HCT116 (cell line): ENCODE data around the gene KLHDC7A. TPM values are rescaled to one million over a fixed set of nuclear protein-coding genes. Genes with fewer than 3 reads are reported as not detected.

ENCODE experiments used
- ATAC-seq: fragments of 200-7000 bp; cut with Tn5 transposase; 2 replicates; pipeline ENCODE4 v1.9.1; 2020; ENCODE audit warnings: mild to moderate bottlenecking, moderate library complexity
- BruUV-seq: library from RNA; stranded (reverse); fragments of 400-500 nt; replicated peaks from 2 replicates; lab custom pipeline; 2021; lab: Mats Ljungman, UMichigan
- CTCF ChIA-PET: fragments of 300-600 bp; sonication (Branson Sonifier 250); formaldehyde crosslinking; loops from one replicate; lab custom pipeline; 2021; ENCODE audit warnings: antibody characterized with exemption; lab: Charles Lee
- POLR2A ChIA-PET: fragments of 300-600, 350-600 bp; sonication (Branson Sonifier 250); formaldehyde crosslinking; loops from one replicate; lab custom pipeline; 2021; ENCODE audit warnings: antibody characterized with exemption; lab: Charles Lee
- RAD21 ChIA-PET, 2 experiments: fragments of 300-600 bp; sonication (Branson Sonifier 250); formaldehyde crosslinking; loops; one replicate each; lab custom pipeline; 2023; ENCODE audit warnings: low total read pairs in 2 of 2; ENCODE audit not compliant: uncharacterized antibody in 2 of 2, unreplicated experiment in 2 of 2, low non-redundant PET in 1 of 2; lab: Charles Lee
- DNase-seq: peaks from one replicate; pipeline ENCODE4 v3.0.0-alpha.2; 2010; ENCODE audit warnings: low read depth, low spot score
- H2AFZ ChIP-seq: fragments of 200-600 bp; shearing (Covaris generic), sonication (generic); 2 replicates; pipeline ENCODE4 v1.6.1; 2017; ENCODE audit warnings: low read depth, mixed run types, mixed read lengths, antibody characterized with exemption, low read length; ENCODE audit not compliant: poor library complexity, severe bottlenecking
- H3K27ac ChIP-seq: 2 replicates; pipeline ENCODE4 v1.5.1; 2012; ENCODE audit warnings: low read depth, low read length
- H3K27me3 ChIP-seq: fragments of 200-600 bp; sonication (generic); 2 replicates; pipeline ENCODE4 v1.6.1; 2016; ENCODE audit warnings: mixed run types, low read length, mixed read lengths; ENCODE audit not compliant: insufficient read depth
- H3K36me3 ChIP-seq, 2 experiments: fragments of 200-500 bp in 1 of 2; fragments of 200-600 bp in 1 of 2; sonication (Bioruptor generic) in 1 of 2; sonication (generic) in 1 of 2; 2 replicates each; pipeline versions ENCODE4 v1.5.1 to v1.6.1; 2014 to 2016; ENCODE audit warnings: low read length in 2 of 2, inconsistent platforms in 1 of 2, mixed read lengths in 1 of 2, mixed run types in 1 of 2; ENCODE audit not compliant: insufficient read depth in 2 of 2, control insufficient read depth in 1 of 2
- H3K4me1 ChIP-seq, 2 experiments: fragments of 200-600 bp in 1 of 2; sonication (generic) in 1 of 2; 2 replicates each; pipeline versions ENCODE4 v1.5.1 to v1.6.1; 2012 to 2017; ENCODE audit warnings: low read length in 2 of 2, inconsistent platforms in 1 of 2, mild to moderate bottlenecking in 1 of 2, mixed read lengths in 1 of 2, mixed run types in 1 of 2, moderate library complexity in 1 of 2; ENCODE audit not compliant: insufficient read depth in 2 of 2, control insufficient read depth in 1 of 2
- H3K4me2 ChIP-seq: fragments of 200-600 bp; sonication (generic); 2 replicates; pipeline ENCODE4 v1.6.1; 2017; ENCODE audit warnings: mixed run types, low read length, mixed read lengths
- H3K4me3 ChIP-seq, 2 experiments: fragments of 200-600 bp in 1 of 2; sonication (generic) in 1 of 2; replicated peaks in 1 of 2; 2 replicates each; pipeline ENCODE4 v1.5.1; 2011 to 2016; ENCODE audit warnings: low read length in 2 of 2, control low read depth in 1 of 2, low read depth in 1 of 2, mild to moderate bottlenecking in 1 of 2, mixed read lengths in 1 of 2, mixed run types in 1 of 2
- H3K79me2 ChIP-seq: fragments of 200-600 bp; sonication (generic); 2 replicates; pipeline ENCODE4 v1.6.1; 2017; ENCODE audit warnings: mild to moderate bottlenecking, mixed run types, low read length, moderate library complexity, mixed read lengths; ENCODE audit not compliant: insufficient read depth
- H3K9ac ChIP-seq: fragments of 200-600 bp; sonication (generic); 2 replicates; pipeline ENCODE4 v1.6.1; 2016; ENCODE audit warnings: low read length, mixed read lengths
- H3K9me2 ChIP-seq: fragments of 200-600 bp; sonication (generic), shearing (Covaris generic); 2 replicates; pipeline ENCODE4 v1.6.1; 2017; ENCODE audit warnings: mixed run types, mild to moderate bottlenecking, moderate library complexity; ENCODE audit not compliant: insufficient read depth
- H3K9me3 ChIP-seq, 2 experiments: fragments of 200-500 bp in 1 of 2; fragments of 200-600 bp in 1 of 2; sonication (Bioruptor generic) in 1 of 2; sonication (generic) in 1 of 2; 2 replicates each; pipeline ENCODE4 v1.6.1; 2014 to 2017; ENCODE audit warnings: low read length in 2 of 2, mixed read lengths in 2 of 2, inconsistent platforms in 1 of 2, low read depth in 1 of 2, mild to moderate bottlenecking in 1 of 2, mixed run types in 1 of 2, moderate library complexity in 1 of 2; ENCODE audit not compliant: control insufficient read depth in 1 of 2, insufficient read depth in 1 of 2
- H4K20me1 ChIP-seq: fragments of 200-600 bp; sonication (generic), shearing (Covaris generic); 2 replicates; pipeline ENCODE4 v1.6.1; 2017; ENCODE audit warnings: mixed run types, mild to moderate bottlenecking, moderate library complexity; ENCODE audit not compliant: insufficient read depth
- CBX3 ChIP-seq: IDR thresholded peaks from 2 replicates; pipeline ENCODE4 v1.6.1; 2012; ENCODE audit warnings: low read depth
- CEBPB ChIP-seq: IDR thresholded peaks from 2 replicates; pipeline ENCODE4 v1.6.1; 2012; ENCODE audit warnings: low read depth
- EGR1 ChIP-seq: IDR thresholded peaks from 2 replicates; pipeline ENCODE4 v1.6.1; 2012; ENCODE audit warnings: low read depth
- ELF1 ChIP-seq: IDR thresholded peaks from 2 replicates; pipeline ENCODE4 v1.6.1; 2012; ENCODE audit warnings: low read depth, borderline replicate concordance
- EZH2 ChIP-seq: fragments of 200-600 bp; sonication (generic); IDR thresholded peaks from 2 replicates; pipeline ENCODE4 v1.6.1; 2017; ENCODE audit warnings: antibody characterized with exemption, mixed run types
- EZH2phosphoT487 ChIP-seq: fragments of 200-600 bp; IDR thresholded peaks from 2 replicates; pipeline ENCODE4 v1.6.1; 2018; ENCODE audit warnings: antibody characterized with exemption, borderline replicate concordance
- FOSL1 ChIP-seq: IDR thresholded peaks from 2 replicates; pipeline ENCODE4 v1.6.1; 2012; ENCODE audit warnings: low read depth
- JUND ChIP-seq: IDR thresholded peaks from 2 replicates; pipeline ENCODE4 v1.6.1; 2012
- POLR2AphosphoS5 ChIP-seq: IDR thresholded peaks from 2 replicates; pipeline ENCODE4 v1.6.1; 2011; ENCODE audit warnings: mild to moderate bottlenecking, low read depth, low read length, moderate library complexity
- RAD21 ChIP-seq: IDR thresholded peaks from 2 replicates; pipeline ENCODE4 v1.6.1; 2012; ENCODE audit warnings: low read depth, mild to moderate bottlenecking
- SIN3A ChIP-seq: IDR thresholded peaks from 2 replicates; pipeline ENCODE4 v1.6.1; 2012; ENCODE audit warnings: low read depth
- SRF ChIP-seq: IDR thresholded peaks from 2 replicates; pipeline ENCODE4 v1.6.1; 2012; ENCODE audit warnings: low read depth
- YY1 ChIP-seq: IDR thresholded peaks from 2 replicates; pipeline ENCODE4 v1.6.1; 2011; ENCODE audit warnings: low read length, low read depth, moderate library complexity, mild to moderate bottlenecking; ENCODE audit not compliant: insufficient replicate concordance; ENCODE audit errors: extremely low read depth
- ZFX ChIP-seq: fragments of 450-650 bp; IDR thresholded peaks from 2 replicates; pipeline ENCODE4 v1.6.1; 2017
- intact Hi-C: fragments of 100-400 bp; cut with micrococcal nuclease; formaldehyde crosslinking; loops from 2 replicates; pipeline ENCODE4 v1.10.0; 2022
- total RNA-seq: library from RNA; stranded (reverse); gene quantifications from one replicate; pipeline ENCODE4 v1.2.1, GENCODE V29; 2021; ENCODE audit not compliant: unreplicated experiment
- TF ChIP-seq, protein P1 (sequence below): IDR thresholded peaks from 2 replicates; pipeline ENCODE4 v1.6.1; 2012
- TF ChIP-seq, protein P2 (sequence below): IDR thresholded peaks from 2 replicates; pipeline ENCODE4 v1.6.1; 2012
- TF ChIP-seq, protein P3 (sequence below): IDR thresholded peaks from 2 replicates; pipeline ENCODE4 v1.6.1; 2012; ENCODE audit warnings: low read depth

KLHDC7A gene
- total RNA-seq, 1 experiment from 2014 or later, result 0.30 TPM

- TF ChIP-seq EZH2phosphoT487, result no peak
Observed at GRCh38 chr1:18446751-18447150, 34.0 kb upstream of the KLHDC7A start (continued).

DNA sequence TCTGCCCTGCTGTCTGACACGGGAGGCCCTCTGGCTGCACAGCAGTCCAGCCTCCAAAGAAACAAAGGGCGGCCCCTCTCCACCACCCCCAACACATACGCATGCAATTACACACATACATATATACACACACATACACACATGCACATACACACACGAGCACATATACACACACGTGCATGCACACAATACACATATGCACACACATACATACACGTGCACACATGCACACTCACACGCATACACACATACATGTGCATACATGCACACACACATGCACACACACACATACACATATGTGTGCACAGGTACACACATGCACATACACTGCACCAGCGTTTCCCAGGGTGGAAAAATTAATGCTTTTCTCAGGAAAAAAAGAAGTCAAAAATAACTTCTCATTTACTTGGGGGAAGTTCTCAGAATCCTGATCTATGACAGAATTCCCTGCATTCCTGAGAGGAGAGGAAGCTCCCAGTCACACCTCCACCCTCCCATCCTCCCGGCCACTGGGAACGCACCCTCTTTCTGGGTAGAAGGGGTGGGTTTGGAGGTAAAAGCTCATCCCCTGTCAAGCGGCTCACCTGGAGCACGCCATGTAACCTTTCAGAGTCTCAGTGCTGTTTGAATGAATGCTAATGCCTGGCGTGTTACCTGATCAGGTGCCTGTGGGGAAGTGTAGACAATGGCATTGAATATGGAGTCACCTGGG, 33.1 kb upstream of the KLHDC7A start:
- no peak overlapping the region for H3K4me2 ChIP-seq
- no peak overlapping the region for H3K4me3 ChIP-seq
- H3K27me3 ChIP-seq, result peaks cover 18% of the 10 kb centered on the region
- no peaks in the 10 kb centered on the region for H3K4me1 ChIP-seq
- TF ChIP-seq SIN3A (no peak), CEBPB (no peak), FOSL1 (no peak), ELF1 (no peak)
- TF ChIP-seq, protein P1, sequence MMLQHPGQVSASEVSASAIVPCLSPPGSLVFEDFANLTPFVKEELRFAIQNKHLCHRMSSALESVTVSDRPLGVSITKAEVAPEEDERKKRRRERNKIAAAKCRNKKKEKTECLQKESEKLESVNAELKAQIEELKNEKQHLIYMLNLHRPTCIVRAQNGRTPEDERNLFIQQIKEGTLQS, result no peak
- TF ChIP-seq, protein P2, sequence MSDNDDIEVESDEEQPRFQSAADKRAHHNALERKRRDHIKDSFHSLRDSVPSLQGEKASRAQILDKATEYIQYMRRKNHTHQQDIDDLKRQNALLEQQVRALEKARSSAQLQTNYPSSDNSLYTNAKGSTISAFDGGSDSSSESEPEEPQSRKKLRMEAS, result no peak
- ATAC-seq (no peak), DNase-seq (no peak)
- RAD21 ChIA-PET, result no interaction called here
- H3K27ac ChIP-seq, result no peak overlapping the region
- no TSS peak for BruUV-seq
- CTCF ChIA-PET, result no interaction called here
- no peaks in the 10 kb centered on the region for H3K36me3 ChIP-seq
- H3K9me2 ChIP-seq, result no peaks in the 10 kb centered on the region
- POLR2A ChIA-PET, result no interaction called here
- H2AFZ ChIP-seq, result no peak overlapping the region
- H3K9ac ChIP-seq, result no peak overlapping the region
- intact Hi-C loops, result no loop called here
- H3K9me3 ChIP-seq, result no peaks in the 10 kb centered on the region
- no peaks in the 10 kb centered on the region for H4K20me1 ChIP-seq
- H3K79me2 ChIP-seq, result no peaks in the 10 kb centered on the region

GRCh38 chr1:18448889-18449288, 31.8 kb upstream of the KLHDC7A start:
- Histone ChIP-seq H3K27me3 (peaks cover 15% of the 10 kb centered on the region), H4K20me1 (no peaks in the 10 kb centered on the region), H3K9me3 (no peaks in the 10 kb centered on the region), H3K27ac (no peak overlapping the region), H2AFZ (no peak overlapping the region), H3K4me3 (no peak overlapping the region), H3K4me1 (no peaks in the 10 kb centered on the region), H3K36me3 (no peaks in the 10 kb centered on the region), H3K79me2 (no peaks in the 10 kb centered on the region), H3K9ac (no peak overlapping the region), H3K9me2 (no peaks in the 10 kb centered on the region), H3K4me2 (no peak overlapping the region)
- POLR2A ChIA-PET, result no interaction called here
- intact Hi-C loops, result no loop called here
- DNase-seq, result no peak
- no peak for ATAC-seq
- no TSS peak for BruUV-seq
- RAD21 ChIA-PET, result no interaction called here
- CTCF ChIA-PET, result no interaction called here
- TF ChIP-seq EGR1 (no peak), SRF (no peak), ZFX (no peak), CBX3 (no peak), CEBPB (no peak), RAD21 (no peak), YY1 (no peak), POLR2AphosphoS5 (no peak), JUND (no peak), EZH2 (no peak), SIN3A (no peak)
- TF ChIP-seq, protein P1, result no peak
- TF ChIP-seq, protein P3, sequence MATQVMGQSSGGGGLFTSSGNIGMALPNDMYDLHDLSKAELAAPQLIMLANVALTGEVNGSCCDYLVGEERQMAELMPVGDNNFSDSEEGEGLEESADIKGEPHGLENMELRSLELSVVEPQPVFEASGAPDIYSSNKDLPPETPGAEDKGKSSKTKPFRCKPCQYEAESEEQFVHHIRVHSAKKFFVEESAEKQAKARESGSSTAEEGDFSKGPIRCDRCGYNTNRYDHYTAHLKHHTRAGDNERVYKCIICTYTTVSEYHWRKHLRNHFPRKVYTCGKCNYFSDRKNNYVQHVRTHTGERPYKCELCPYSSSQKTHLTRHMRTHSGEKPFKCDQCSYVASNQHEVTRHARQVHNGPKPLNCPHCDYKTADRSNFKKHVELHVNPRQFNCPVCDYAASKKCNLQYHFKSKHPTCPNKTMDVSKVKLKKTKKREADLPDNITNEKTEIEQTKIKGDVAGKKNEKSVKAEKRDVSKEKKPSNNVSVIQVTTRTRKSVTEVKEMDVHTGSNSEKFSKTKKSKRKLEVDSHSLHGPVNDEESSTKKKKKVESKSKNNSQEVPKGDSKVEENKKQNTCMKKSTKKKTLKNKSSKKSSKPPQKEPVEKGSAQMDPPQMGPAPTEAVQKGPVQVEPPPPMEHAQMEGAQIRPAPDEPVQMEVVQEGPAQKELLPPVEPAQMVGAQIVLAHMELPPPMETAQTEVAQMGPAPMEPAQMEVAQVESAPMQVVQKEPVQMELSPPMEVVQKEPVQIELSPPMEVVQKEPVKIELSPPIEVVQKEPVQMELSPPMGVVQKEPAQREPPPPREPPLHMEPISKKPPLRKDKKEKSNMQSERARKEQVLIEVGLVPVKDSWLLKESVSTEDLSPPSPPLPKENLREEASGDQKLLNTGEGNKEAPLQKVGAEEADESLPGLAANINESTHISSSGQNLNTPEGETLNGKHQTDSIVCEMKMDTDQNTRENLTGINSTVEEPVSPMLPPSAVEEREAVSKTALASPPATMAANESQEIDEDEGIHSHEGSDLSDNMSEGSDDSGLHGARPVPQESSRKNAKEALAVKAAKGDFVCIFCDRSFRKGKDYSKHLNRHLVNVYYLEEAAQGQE, result no peak
